Colonic mucosa (tissue), 4 donors: ENCODE data around the gene VDAC2. TPM values are rescaled to one million over a fixed set of nuclear protein-coding genes. Genes with fewer than 3 reads are reported as not detected.

ENCODE experiments used
- DNase-seq: peaks from one replicate; pipeline ENCODE4 v3.0.0-alpha.2; 2020
- H3K27ac ChIP-seq: fragments of 200-600 bp; one replicate; pipeline ENCODE4 v1.8.0; 2021
- H3K27me3 ChIP-seq: fragments of 200-600 bp; one replicate; pipeline ENCODE4 v1.8.0; 2021
- H3K36me3 ChIP-seq: fragments of 200-600 bp; one replicate; pipeline ENCODE4 v1.8.0; 2021
- H3K4me1 ChIP-seq: fragments of 200-600 bp; one replicate; pipeline ENCODE4 v1.8.0; 2021; ENCODE audit warnings: mild to moderate bottlenecking
- H3K4me3 ChIP-seq: fragments of 200-600 bp; one replicate; pipeline ENCODE4 v1.8.0; 2021
- H3K9ac ChIP-seq, 2 donors: one replicate each; pipeline ENCODE4 v1.7.0; 2013; ENCODE audit warnings: control low read depth in 2 of 2, low read depth in 2 of 2, low read length in 2 of 2
- H3K9me3 ChIP-seq: fragments of 200-600 bp; one replicate; pipeline ENCODE4 v1.8.0; 2021
- CTCF ChIP-seq: fragments of 200-600 bp; IDR thresholded peaks from one replicate; pipeline ENCODE4 v1.8.0; 2022; ENCODE audit warnings: antibody characterized with exemption, mild to moderate bottlenecking
- intact Hi-C: fragments of 100-400 bp; cut with DNase I; formaldehyde crosslinking; loops from one replicate; pipeline ENCODE4 v1.14.1; 2022
- total RNA-seq, 2 donors: library from RNA; stranded (reverse); fragmentation: NEBNext Ultra II Directional in 1 of 2; extraction: Animal tissue kit (Norgen Biotek cat#: 25700) in 1 of 2; gene quantifications; one replicate each; pipeline ENCODE4 v1.2.1, GENCODE V29; 2021
- donor health status: healthy.
- donor health status: DM: no; HTN: no; CAD: no.
- donor health status: DM: no; HTN: no; CAD: no.

The VDAC2 gene
- total RNA-seq, 2 donors from 2014 or later = 314 to 430 TPM

DNA sequence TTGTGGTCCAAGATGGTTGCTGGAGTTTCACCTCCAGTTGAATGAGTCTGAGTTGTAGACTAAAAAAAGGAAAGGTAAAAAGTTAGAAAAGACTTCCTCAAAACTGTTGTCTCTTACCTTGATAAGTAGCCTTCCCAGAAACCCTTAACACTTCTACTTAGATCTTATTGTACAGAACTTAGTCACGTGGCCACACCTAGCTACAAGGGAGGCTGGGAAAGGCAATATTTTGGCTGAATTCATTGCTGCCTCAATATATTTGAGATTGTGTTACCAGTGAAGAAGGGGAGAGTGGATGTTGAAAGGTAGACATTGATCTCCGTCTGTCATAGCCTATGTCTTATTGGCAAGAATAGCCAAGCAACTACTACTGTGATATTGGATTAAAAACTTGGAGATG, 35.5 kb upstream of the VDAC2 start:
- H3K9me3 ChIP-seq = no peaks in the 10 kb centered on the region
- no peak overlapping the region for H3K9ac ChIP-seq
- no peak overlapping the region for H3K4me3 ChIP-seq
- intact Hi-C loops = no loop called here
- DNase-seq = no peak
- no peaks in the 10 kb centered on the region for H3K4me1 ChIP-seq
- H3K27ac ChIP-seq = no peak overlapping the region
- no peak for TF ChIP-seq CTCF
- H3K27me3 ChIP-seq = no peaks in the 10 kb centered on the region
- H3K36me3 ChIP-seq = no peaks in the 10 kb centered on the region

- DNase-seq = no peak
- no peaks in the 10 kb centered on the region for H3K36me3 ChIP-seq
Measured at GRCh38 chr10:75176046-75176445, 34.5 kb upstream of the VDAC2 start.

DNA sequence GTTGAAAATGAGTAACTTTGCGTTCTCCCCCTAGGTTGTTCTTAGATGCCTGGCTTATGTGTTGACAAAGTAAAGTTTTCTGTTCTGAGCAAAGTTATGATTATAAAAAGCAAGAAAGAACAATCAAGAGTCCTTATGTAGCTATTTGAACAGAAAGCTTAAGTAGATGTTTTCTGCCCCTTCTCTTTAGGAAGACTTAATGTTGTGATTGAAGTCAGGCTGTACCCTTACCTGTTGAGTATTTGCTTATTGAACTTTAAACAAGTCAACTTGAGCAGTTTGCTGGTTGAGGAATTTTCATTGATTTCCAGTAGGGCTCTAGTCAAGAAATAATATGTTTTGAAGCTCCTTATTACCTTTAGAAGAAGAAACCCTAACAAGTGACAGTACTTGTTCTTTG, 33.9 kb upstream of the VDAC2 start:
- no peak for TF ChIP-seq CTCF
- no peak overlapping the region for H3K4me3 ChIP-seq
- H3K36me3 ChIP-seq = no peaks in the 10 kb centered on the region
- H3K9me3 ChIP-seq = no peaks in the 10 kb centered on the region
- H3K4me1 ChIP-seq = peaks cover 4% of the 10 kb centered on the region
- no peak overlapping the region for H3K27ac ChIP-seq
- no peak for DNase-seq
- H3K27me3 ChIP-seq = no peaks in the 10 kb centered on the region
- intact Hi-C loops = no loop called here
- no peak overlapping the region for H3K9ac ChIP-seq

More at GRCh38 chr10:75176046-75176445, 34.5 kb upstream of the VDAC2 start:
- peaks cover 2% of the 10 kb centered on the region for H3K4me1 ChIP-seq
- no peak overlapping the region for H3K9ac ChIP-seq
- H3K9me3 ChIP-seq = no peaks in the 10 kb centered on the region
- H3K27me3 ChIP-seq = no peaks in the 10 kb centered on the region
- no peak for TF ChIP-seq CTCF
- no peak overlapping the region for H3K4me3 ChIP-seq
- intact Hi-C loops = no loop called here
- H3K27ac ChIP-seq = no peak overlapping the region

DNA sequence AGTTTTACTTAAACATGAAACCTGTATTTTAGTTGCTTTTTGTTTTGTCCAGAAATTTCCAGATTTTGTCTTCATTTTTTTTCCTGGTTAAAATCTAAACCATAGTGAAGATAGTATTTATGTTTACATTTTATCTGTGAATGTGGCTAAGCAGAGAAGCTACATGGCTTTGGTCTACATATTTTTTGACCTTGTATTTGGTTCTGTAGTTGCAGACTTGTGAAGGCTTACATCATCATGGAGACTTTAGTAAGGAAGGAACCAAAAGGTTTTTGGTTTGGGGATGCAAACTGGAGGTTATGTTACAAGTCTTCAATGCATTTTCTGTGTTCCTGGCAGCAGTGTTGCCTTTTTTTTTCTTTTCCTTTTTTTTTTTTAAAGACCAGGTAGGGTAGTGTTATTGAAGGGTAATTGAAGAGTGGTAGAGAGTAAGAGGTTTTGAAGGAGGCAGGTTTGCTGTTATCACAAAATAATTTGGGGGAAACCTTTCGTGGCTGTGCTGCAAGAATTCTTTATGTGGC, 30.9 kb upstream of the VDAC2 start:
- no peak for TF ChIP-seq CTCF
- no peaks in the 10 kb centered on the region for H3K9me3 ChIP-seq
- intact Hi-C loops = no loop called here
- no peak for DNase-seq
- H3K36me3 ChIP-seq = no peaks in the 10 kb centered on the region
- peaks cover 4% of the 10 kb centered on the region for H3K4me1 ChIP-seq
- H3K4me3 ChIP-seq = no peak overlapping the region
- no peak overlapping the region for H3K27ac ChIP-seq
- no peak overlapping the region for H3K9ac ChIP-seq
- no peaks in the 10 kb centered on the region for H3K27me3 ChIP-seq

GRCh38 chr10:75180592-75180991, 30.0 kb upstream of the VDAC2 start:
- H3K27me3 ChIP-seq = no peaks in the 10 kb centered on the region
- H3K36me3 ChIP-seq = no peaks in the 10 kb centered on the region
- intact Hi-C loops = no loop called here
- no peak overlapping the region for H3K4me3 ChIP-seq
- no peak overlapping the region for H3K9ac ChIP-seq
- DNase-seq = no peak
- H3K4me1 ChIP-seq = peaks cover 4% of the 10 kb centered on the region
- H3K27ac ChIP-seq = no peak overlapping the region
- no peaks in the 10 kb centered on the region for H3K9me3 ChIP-seq
- no peak for TF ChIP-seq CTCF
